Measurements from ENCODE around the gene IDE. TPM values are rescaled to one million over a fixed set of nuclear protein-coding genes. Genes with fewer than 3 reads are reported as not detected.

IDE gene
- total and polyA plus RNA-seq, 9 of the 15 experiments (the other 6 are each of a cell fraction or from before 2014, with no cell fraction given): 10.2 to 50.6 (median 33.2) TPM

- TF ChIP-seq ZBTB40 (IDR thresholded peaks at IDR 0.05) (0 out of 2 replicates have a peak, but pooled peaks have one; percentile 24), ZBTB40 (CRISPR knock-in tag; IDR thresholded peaks at IDR 0.05) (no peak), SOX6 (IDR thresholded peaks at IDR 0.05) (peak; percentile 33), HDAC2 (IDR thresholded peaks at IDR 0.05) (0 out of 2 replicates have a peak, but pooled peaks have one; percentile 57), POLR2A (conservative IDR thresholded peaks at IDR 0.05) (peak; percentile 90), GATA2 (CRISPR knock-in tag; IDR thresholded peaks at IDR 0.05) (peak; percentile 48; the same call in 1 of the 2 replicates), RAD21 (CRISPR knock-in tag; conservative IDR thresholded peaks at IDR 0.05 in 1 of 2, IDR thresholded peaks at IDR 0.05 in 1 of 2) (peak; percentile 72 to 79), PHF8 (IDR thresholded peaks at IDR 0.05; ENCODE audit: borderline replicate concordance, low read length) (peak; percentile 85), CREB1 (IDR thresholded peaks at IDR 0.05) (no peak; the same call in none of the 2 replicates), CREB1 (CRISPR knock-in tag; IDR thresholded peaks at IDR 0.05) (peak; percentile 55; the same call in 1 of the 2 replicates), ZBTB11 (CRISPR knock-in tag; IDR thresholded peaks at IDR 0.05) (peak in 1 of 3 experiments; percentile 68; a peak in 1 of 6 replicates), SP1 (CRISPR knock-in tag; IDR thresholded peaks at IDR 0.05) (peak; percentile 64; the same call in 1 of the 2 replicates), ZEB2 (IDR thresholded peaks at IDR 0.05) (peak; percentile 28; the same call in 1 of the 2 replicates), ZFP30 (CRISPR knock-in tag; IDR thresholded peaks at IDR 0.05; ENCODE audit: borderline replicate concordance) (no peak)
These were observed at the start of gene IDE (continued) for GRCh38 chr10:92573798-92574547.

All from K562 (cell line).